MM.1S (cell line): ENCODE data around the gene RNU6-1.

ENCODE experiments used
- DNase-seq: peaks from one replicate; pipeline ENCODE4 v3.0.0-alpha.2; 2015
- H2AFZ ChIP-seq: fragments of 300-600 bp; sonication (generic); 2 replicates; pipeline ENCODE4 v1.6.0; 2016; ENCODE audit warnings: antibody characterized with exemption, low read length
- H3F3A ChIP-seq: fragments of 300-600 bp; sonication (generic); 2 replicates; pipeline ENCODE4 v1.6.1; 2016; ENCODE audit warnings: mild to moderate bottlenecking, antibody characterized with exemption, low read length, moderate library complexity, mixed read lengths; ENCODE audit not compliant: insufficient read depth
- H3K27ac ChIP-seq: fragments of 300-600 bp; sonication (generic); 2 replicates; pipeline ENCODE4 v1.5.1; 2016; ENCODE audit warnings: mild to moderate bottlenecking, low read length
- H3K27me3 ChIP-seq: fragments of 300-600 bp; sonication (generic); replicated peaks from 2 replicates; pipeline ENCODE4 v1.6.0; 2016; ENCODE audit warnings: low read length; ENCODE audit not compliant: insufficient read depth
- H3K36me3 ChIP-seq: fragments of 300-600 bp; sonication (generic); replicated peaks from 2 replicates; pipeline ENCODE4 v1.6.1; 2016; ENCODE audit warnings: mild to moderate bottlenecking, low read length, mixed read lengths; ENCODE audit not compliant: insufficient read depth
- H3K4me1 ChIP-seq: fragments of 300-600 bp; sonication (generic); 2 replicates; pipeline ENCODE4 v1.6.1; 2016; ENCODE audit warnings: low read length, mixed read lengths
- H3K4me2 ChIP-seq: fragments of 300-600 bp; sonication (generic); 2 replicates; pipeline ENCODE4 v1.6.0; 2016; ENCODE audit warnings: low read depth, low read length
- H3K4me3 ChIP-seq: fragments of 300-600 bp; sonication (generic); 2 replicates; pipeline ENCODE4 v1.5.1; 2016; ENCODE audit warnings: low read length, mixed read lengths
- H3K79me2 ChIP-seq: fragments of 300-600 bp; sonication (generic); 2 replicates; pipeline ENCODE4 v1.6.1; 2016; ENCODE audit warnings: mixed run types, low read length, mixed read lengths
- H3K9ac ChIP-seq: fragments of 300-600 bp; sonication (generic); 2 replicates; pipeline ENCODE4 v1.6.1; 2016; ENCODE audit warnings: low read length, mixed read lengths
- H3K9me2 ChIP-seq: fragments of 300-600 bp; sonication (generic); replicated peaks from 2 replicates; pipeline ENCODE4 v1.6.1; 2016; ENCODE audit warnings: mild to moderate bottlenecking, low read length, mixed read lengths; ENCODE audit not compliant: insufficient read depth
- H3K9me3 ChIP-seq: fragments of 300-600 bp; sonication (generic); replicated peaks from 2 replicates; pipeline ENCODE4 v1.6.1; 2016; ENCODE audit warnings: mild to moderate bottlenecking, low read length, mixed read lengths; ENCODE audit not compliant: insufficient read depth
- H4K20me1 ChIP-seq: fragments of 300-600 bp; sonication (generic); 2 replicates; pipeline ENCODE4 v1.6.1; 2016; ENCODE audit warnings: mild to moderate bottlenecking, low read length, moderate library complexity, mixed read lengths; ENCODE audit not compliant: insufficient read depth
- EZH2 ChIP-seq: fragments of 300-600 bp; sonication (generic); optimal IDR thresholded peaks from 2 replicates; pipeline ENCODE3; 2017; ENCODE audit warnings: low read depth, mild to moderate bottlenecking, antibody characterized with exemption, low read length, mixed read lengths
- EZH2phosphoT487 ChIP-seq: fragments of 300-600 bp; sonication (generic); IDR thresholded peaks from 2 replicates; pipeline ENCODE4 v1.6.1; 2018; ENCODE audit warnings: antibody characterized with exemption, low read length
- TF ChIP-seq, protein P1 (sequence below): fragments of 300-600 bp; sonication (generic); IDR thresholded peaks from 2 replicates; pipeline ENCODE4 v1.5.1; 2016; ENCODE audit warnings: antibody characterized with exemption, low read length, mixed read lengths

Gene RNU6-1

DNA sequence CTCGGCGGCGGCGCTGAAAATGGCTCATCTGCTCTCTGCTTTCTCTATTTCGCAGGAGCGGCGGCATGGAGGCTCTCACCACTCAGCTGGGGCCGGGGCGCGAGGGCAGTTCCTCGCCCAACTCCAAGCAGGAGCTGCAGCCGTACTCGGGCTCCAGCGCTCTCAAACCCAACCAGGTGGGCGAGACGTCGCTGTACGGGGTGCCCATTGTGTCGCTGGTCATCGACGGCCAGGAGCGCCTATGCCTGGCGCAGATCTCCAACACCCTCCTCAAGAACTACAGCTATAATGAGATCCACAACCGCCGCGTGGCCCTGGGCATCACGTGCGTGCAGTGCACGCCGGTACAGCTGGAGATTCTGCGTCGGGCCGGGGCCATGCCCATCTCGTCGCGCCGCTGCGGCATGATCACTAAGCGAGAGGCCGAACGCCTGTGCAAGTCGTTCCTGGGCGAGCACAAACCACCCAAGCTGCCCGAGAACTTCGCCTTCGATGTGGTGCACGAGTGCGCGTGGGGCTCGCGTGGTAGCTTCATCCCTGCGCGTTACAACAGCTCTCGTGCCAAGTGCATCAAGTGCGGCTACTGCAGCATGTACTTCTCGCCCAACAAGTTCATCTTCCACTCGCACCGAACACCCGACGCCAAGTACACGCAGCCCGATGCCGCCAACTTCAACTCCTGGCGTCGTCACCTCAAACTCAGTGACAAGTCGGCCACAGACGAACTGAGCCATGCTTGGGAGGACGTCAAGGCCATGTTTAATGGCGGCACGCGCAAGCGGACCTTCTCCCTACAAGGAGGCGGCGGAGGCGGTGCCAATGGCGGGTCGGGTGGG, 13.7 kb downstream of the RNU6-1 start:
- Histone ChIP-seq H3K9me3 (no peaks in the 10 kb centered on the region), H3K4me3 (no peak overlapping the region), H2AFZ (no peak overlapping the region), H3K9me2 (no peaks in the 10 kb centered on the region), H3K4me2 (no peak overlapping the region), H3F3A (no peaks in the 10 kb centered on the region), H3K36me3 (no peaks in the 10 kb centered on the region), H4K20me1 (no peaks in the 10 kb centered on the region), H3K27me3 (peaks cover 33% of the 10 kb centered on the region), H3K9ac (no peak overlapping the region), H3K79me2 (no peaks in the 10 kb centered on the region), H3K27ac (no peak overlapping the region), H3K4me1 (no peaks in the 10 kb centered on the region)
- no peak for DNase-seq
- TF ChIP-seq EZH2phosphoT487 (no peak), EZH2 (no peak)
- TF ChIP-seq, protein P1, sequence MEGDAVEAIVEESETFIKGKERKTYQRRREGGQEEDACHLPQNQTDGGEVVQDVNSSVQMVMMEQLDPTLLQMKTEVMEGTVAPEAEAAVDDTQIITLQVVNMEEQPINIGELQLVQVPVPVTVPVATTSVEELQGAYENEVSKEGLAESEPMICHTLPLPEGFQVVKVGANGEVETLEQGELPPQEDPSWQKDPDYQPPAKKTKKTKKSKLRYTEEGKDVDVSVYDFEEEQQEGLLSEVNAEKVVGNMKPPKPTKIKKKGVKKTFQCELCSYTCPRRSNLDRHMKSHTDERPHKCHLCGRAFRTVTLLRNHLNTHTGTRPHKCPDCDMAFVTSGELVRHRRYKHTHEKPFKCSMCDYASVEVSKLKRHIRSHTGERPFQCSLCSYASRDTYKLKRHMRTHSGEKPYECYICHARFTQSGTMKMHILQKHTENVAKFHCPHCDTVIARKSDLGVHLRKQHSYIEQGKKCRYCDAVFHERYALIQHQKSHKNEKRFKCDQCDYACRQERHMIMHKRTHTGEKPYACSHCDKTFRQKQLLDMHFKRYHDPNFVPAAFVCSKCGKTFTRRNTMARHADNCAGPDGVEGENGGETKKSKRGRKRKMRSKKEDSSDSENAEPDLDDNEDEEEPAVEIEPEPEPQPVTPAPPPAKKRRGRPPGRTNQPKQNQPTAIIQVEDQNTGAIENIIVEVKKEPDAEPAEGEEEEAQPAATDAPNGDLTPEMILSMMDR = no peak

DNA sequence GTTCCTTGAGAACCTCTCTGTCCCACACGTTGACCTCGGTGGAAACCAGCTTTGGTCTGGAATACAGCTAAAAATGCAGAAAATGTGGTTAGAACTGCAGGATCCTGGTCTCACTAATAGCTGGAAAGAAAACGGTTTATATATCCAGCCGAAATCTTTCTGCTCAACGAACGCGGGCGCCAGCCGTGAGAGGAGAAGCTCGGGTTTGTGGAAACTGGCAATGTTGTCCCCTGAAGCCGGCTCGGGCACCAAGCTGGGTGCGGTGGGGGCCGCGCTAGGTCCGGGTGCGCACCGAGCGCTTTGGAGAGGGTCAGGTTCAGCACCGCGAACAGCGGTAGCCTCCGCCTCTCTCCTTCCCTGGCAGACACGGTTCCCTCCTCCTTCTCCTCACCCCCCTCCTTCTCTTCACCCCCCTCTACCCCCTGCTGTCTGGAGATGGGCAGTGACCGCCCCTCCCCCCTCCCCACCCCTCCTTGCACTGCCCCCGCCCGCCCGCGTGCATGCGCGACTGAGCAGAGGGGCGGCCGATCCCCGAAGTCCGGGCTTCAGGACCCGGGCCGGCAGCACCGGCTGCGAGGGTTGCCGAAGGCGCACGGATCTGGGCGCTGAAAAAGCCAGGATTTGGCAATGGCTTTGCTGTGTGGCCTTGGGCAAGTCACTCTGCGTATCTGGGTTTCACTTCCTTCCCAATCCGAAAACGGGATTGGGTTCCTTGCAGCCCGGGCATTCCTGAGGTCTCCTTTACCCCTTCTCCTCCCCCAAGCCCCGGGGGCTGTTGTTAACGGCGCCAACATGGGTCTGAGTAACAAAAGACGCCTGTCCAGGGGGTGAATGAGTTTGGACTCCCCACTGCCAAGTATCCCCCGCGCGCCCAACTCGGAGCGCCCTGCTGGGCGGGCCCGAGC, 14.6 kb downstream of the RNU6-1 start, which contains the start of gene SKOR1:
Gene SKOR1, plus strand, starts transcription at position 534 of the 905 bp plus-strand sequence. Its CDS starts 94 bp downstream, at position 628.
- H3K9ac ChIP-seq = no peak within 1 kb of the TSS
- no peak for DNase-seq
- no peaks in the 10 kb centered on the region for H3F3A ChIP-seq
- no peak within 1 kb of the TSS for H3K4me3 ChIP-seq
- H3K27me3 ChIP-seq = peaks cover 36% of the 10 kb centered on the region
- no peak within 1 kb of the TSS for H3K27ac ChIP-seq
- no peaks in the 10 kb centered on the region for H3K4me1 ChIP-seq
- no peaks in the 10 kb centered on the region for H4K20me1 ChIP-seq
- no peaks in the 10 kb centered on the region for H3K9me2 ChIP-seq
- no peaks in the 10 kb centered on the region for H3K9me3 ChIP-seq
- no peak within 1 kb of the TSS for H2AFZ ChIP-seq
- H3K36me3 ChIP-seq = no peaks in the 10 kb centered on the region
- H3K4me2 ChIP-seq = no peak within 1 kb of the TSS
- TF ChIP-seq, protein P1 = no peak
- no peak for TF ChIP-seq EZH2phosphoT487
- H3K79me2 ChIP-seq = no peaks in the 10 kb centered on the region

DNA sequence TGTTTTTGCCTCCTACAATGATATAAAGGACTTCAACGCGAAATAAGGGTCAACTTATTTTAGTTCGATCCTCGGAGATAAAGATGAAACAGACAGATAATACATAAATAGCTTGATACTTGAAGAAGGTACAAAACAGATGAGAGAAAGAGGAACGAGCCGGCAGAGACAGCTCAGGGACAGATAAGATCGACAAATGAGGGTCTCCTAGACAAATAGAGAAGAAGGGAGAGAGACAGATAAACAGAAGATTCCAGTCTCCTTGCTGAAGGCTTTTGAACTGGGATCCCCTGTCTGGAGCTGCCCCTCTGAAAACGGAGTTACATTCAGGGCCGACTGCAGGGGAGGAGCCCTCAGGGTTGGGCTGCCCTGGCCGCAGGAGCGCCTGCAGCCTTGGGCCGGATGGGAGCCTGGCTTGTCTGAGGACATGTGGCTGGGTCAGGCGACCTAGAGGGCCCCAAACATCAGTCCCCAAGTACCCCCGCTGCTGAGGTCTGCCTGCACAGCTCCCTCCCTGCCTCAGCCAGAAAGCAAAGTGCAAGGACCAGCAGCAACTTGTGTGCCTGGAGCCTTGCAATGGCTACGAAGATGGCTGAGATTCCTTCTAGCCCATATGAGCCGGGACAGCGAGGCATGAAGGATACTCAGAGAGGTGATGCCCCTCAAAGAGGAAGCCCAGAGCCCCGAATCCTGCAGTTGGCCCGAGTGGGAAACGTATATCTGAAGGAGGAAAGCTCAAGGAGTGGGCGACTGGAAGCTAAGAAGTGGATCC, 15.5 kb downstream of the RNU6-1 start:
- Histone ChIP-seq H4K20me1 (no peaks in the 10 kb centered on the region), H3K9ac (no peak overlapping the region), H3K9me2 (no peaks in the 10 kb centered on the region), H2AFZ (no peak overlapping the region), H3K27me3 (peaks cover 36% of the 10 kb centered on the region), H3K4me3 (no peak overlapping the region), H3K27ac (no peak overlapping the region), H3K79me2 (no peaks in the 10 kb centered on the region), H3F3A (no peaks in the 10 kb centered on the region), H3K4me1 (no peaks in the 10 kb centered on the region), H3K9me3 (no peaks in the 10 kb centered on the region), H3K4me2 (no peak overlapping the region), H3K36me3 (no peaks in the 10 kb centered on the region)
- TF ChIP-seq EZH2phosphoT487 (no peak), EZH2 (no peak)
- TF ChIP-seq, protein P1 = no peak
- no peak for DNase-seq
